Fibroblast of skin of back (primary cell): ENCODE measurements around the gene ATG7.

ENCODE experiments used
- DNase-seq: peaks from one replicate; pipeline ENCODE4 v3.0.0-alpha.2; 2013

The ATG7 gene

GRCh38 chr3:11556851-11557644, 284.9 kb downstream of the ATG7 start:
- DNase-seq, result peak; percentile 96

DNA sequence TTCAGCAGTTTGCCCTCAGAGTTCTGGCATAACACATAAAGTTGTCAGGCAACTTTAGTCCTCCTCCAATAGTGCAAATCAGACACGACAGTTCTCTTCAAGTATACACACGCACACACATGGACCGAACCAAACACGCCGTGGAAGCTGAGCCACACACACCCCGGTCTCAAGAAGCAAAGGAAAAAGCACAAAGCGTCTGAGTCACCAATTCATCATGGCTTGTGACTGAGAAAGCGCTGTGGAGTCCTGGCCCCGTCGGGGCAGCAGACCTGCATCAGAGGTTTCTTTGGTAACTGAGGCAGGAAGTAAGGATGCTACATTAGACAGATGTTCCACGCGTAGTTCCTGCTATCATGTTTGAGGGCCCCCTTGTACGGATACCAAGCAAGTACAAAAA, 285.8 kb downstream of the ATG7 start:
- DNase-seq, result peak; percentile 89

- no peak for DNase-seq
Observed at GRCh38 chr3:11558411-11558903, 286.3 kb downstream of the ATG7 start.

DNA sequence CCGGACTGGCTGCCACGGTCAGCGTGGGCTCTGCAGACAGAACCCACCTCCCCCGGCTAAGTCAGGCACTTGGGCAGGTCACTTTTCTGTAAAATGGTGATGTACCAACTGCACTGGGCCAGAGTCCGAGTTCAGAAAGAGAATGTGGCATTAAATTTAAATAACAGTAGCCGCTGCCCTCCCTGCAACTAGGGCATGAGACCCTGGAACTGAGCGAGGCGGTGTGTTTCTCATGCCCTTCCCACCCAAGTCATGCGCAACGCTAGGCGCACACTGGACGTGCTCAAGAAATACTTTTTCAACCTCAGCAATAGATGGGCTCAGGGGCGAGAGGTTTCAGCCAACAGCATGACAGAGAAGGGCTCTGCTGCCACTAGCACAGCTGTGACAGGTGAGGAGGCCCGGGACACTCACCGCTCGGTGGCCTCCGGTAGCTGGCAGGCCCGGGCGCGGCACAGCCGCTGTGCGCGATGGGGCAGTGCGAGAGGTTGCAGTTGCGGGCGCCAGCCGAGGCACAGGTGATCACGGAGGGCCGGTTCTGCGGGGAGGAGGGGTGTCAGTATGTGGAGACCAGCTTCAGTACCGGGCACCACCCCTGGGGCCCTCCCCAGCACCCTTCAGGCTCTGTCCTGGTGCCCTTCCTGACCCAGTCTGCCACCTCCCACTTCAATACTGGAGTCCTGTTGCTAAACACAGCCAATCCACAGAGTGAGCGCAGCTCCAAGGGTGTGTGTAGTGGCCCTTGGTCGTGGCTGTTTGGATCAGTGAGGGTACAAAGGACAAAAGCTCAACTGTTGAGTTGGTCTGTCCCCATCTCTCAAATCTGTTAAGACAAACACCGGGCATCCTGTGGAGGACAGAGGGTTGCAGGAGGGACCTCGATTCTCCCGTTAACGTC, 287.0 kb downstream of the ATG7 start:
- no peak for DNase-seq

DNA sequence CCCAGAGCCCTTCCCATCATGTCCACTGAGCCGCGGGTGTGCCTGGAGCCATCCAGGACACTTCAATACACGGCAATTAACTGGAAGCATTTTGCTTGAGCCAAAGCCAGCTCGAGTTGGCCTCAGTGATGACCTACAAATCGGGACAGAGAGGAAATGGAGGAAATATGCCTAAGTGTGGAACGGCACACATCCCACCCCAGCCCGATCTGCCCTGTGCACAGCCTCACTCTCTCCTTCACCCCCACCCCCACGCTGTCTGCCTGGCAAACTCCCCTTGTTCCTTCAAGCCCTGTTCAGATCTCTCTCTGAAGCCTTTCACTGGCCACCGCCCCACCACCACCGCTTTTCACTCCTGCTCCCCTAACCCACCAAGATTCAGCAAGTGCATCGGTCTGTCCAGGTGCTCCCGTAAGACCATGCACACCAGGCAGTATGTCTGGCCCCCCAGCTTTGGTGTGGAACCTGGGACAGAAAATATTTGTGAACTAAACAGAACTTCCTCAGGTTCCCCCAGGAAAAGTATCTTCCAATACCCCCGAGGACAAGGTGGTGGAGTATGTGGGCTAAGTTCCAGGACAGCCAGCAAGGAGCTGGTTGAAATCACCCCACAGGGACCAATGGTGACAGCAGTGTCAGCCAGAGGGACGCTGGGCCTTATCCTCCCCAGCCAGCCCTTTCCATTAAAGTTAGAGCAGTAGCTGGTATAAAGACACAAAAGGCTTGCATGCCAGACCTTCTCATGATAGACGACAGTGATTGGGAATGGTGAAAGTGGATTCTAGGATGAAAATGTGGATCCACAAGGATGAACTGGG, 287.8 kb downstream of the ATG7 start:
- no peak for DNase-seq

GRCh38 chr3:11560746-11561145, 288.5 kb downstream of the ATG7 start:
- DNase-seq, result no peak

DNA sequence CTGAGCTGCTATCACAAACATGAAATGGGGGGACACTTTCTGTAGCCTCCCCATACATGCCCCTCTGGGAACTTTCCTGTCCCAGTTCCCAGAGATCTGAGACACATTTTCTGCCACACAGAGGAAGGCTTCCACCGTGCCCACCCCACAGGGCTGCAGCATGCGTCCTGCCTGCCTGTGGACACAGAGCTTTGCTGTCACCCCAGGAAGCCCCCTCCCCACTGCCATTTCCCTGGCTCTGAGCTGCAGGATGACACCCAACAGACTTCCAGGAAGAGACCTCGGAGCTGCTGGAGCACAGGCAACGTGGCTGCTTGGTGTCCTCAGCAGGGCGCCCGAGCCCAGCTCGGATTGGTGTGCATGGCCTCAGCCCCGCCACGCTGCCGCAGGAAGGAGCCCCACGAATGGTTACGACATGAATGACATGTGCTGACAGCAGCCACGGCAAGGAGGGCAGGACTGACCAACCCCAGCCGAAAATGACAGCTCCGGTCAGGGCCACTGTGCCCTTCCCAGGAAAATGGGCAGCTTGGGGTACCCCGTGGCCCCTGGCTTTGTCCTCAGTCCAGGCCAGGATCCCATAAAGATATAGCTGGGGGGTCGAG, 290.2 kb downstream of the ATG7 start:
- DNase-seq, result no peak

DNA sequence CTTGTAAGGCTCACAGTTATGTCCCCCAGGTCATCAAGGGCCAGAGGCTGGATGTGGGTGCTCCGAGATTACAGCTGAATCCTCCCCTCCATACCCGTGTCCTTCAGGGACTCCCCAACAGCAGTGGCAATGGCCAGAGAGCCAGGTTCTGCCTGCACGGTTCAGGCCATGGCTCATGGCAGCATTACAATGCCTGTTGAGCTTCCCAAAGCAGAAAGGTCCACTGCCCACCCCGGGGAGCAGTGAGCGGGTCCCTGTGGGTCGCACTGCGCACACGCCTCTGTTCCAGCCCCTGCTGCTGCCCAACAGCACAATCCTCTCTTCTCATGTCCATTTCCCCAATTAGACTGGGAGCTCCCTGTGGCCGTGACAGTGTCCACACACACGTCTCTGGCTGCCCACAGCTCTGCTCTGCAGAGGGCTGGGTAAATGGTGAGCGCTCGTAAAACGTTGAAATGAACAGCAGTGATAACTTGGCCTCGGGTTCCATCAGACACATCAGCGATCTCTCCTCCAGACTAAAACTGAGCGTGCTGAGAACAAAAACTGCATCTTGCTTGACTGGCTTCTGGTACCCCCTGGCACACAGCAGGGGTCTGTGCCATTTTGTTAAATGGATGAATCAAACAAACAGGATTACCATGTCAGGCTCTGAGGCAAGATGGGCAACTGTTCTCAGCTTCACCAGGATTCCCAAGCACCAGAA, 291.1 kb downstream of the ATG7 start:
- no peak for DNase-seq

DNA sequence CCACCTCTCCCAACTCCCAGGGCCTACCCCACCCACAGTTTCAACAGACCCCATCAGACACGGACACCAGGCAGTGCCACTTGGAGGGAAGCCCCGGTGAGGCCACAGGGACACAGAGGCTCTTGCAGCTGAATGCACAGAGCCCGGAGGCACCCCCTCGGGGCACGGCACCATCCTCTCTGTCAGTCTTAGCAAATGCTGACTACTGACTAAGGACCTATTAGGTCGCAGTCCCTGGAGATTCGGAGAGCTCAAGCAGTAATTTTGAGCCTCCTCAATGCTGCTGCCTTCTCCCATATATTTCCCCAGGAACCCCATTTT, 291.6 kb downstream of the ATG7 start:
- DNase-seq, result no peak

DNA sequence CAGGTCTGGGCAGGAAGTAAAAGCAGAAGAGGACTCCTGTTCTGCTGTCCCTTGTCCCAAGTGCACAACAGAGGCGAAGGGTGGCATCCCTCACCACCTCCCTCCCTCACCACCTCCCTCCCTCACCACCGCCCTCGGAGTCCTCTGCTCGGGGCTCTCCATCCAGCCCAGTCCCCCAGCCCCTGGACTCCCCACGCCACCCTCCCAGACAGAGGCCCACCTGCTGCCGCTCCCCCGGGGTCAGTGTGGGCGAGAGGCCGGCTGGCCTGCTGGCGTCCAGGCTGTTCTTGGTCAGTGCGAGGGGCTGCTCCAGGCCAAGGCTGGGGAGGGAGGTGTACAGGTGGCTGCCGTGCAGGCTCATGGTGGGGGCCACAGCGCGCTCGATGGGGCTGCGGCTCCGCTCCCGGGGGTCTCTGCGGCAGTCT, 292.4 kb downstream of the ATG7 start:
- no peak for DNase-seq

- no peak for DNase-seq
Observed at GRCh38 chr3:11565072-11565471, 292.9 kb downstream of the ATG7 start.

DNA sequence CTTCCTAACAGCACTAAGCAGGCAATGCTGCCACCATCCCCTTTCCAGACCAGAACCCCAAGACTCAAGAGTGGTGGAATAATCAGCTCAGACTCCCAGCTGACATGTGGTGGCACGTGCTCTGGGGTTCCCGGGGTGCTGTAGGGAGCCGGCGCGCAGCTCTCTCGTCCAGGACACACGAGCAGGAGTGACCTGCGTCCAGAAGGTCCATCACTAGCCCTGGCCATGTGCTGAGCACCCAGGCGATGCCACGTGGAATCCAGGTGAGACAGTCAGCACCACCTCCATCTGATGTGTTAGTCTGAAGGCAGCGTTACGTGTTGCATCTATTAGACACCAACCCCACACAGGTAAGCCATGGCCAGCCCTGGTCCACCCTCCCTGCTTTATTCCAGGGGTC, 293.3 kb downstream of the ATG7 start:
- no peak for DNase-seq

DNA sequence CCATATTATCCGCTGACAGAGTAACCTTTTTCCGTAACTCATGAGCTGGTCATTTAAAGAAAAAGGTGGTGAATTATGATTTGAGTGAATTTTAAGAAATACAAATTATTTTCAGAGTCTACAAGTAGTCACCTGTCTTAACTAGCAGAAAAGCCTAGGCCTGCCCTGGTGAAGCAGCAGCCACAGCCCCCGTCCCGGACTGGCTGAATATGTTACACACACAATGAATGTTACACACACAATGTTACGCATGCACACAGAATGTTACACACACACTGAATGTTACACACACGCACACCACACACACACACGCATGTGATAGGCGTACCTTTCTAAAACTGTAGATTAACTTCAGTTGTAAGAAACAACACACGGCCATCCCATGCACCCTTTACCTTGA, 293.7 kb downstream of the ATG7 start:
- DNase-seq, result no peak

GRCh38 chr3:11566478-11566877, 294.3 kb downstream of the ATG7 start:
- no peak for DNase-seq

- DNase-seq, result no peak
Observed at GRCh38 chr3:11566916-11567315, 294.7 kb downstream of the ATG7 start.

- DNase-seq, result peak; percentile 81
Observed at GRCh38 chr3:11567516-11568467, 295.6 kb downstream of the ATG7 start.

GRCh38 chr3:11568503-11569155, 296.4 kb downstream of the ATG7 start:
- DNase-seq, result peak; percentile 97

- no peak for DNase-seq
Observed at GRCh38 chr3:11569156-11569741, 297.1 kb downstream of the ATG7 start.

- no peak for DNase-seq
Observed at GRCh38 chr3:11570251-11570650, 298.1 kb downstream of the ATG7 start.
